ENCODE results near the gene RFTN1.

RFTN1 gene

GRCh38 chr3:16358336-16358735 lies 155.2 kb downstream of the RFTN1 start:
- no peak overlapping the region for H3K4me3 ChIP-seq (ENCODE audit: low read length)
- no peak for TF ChIP-seq CTCF (conservative IDR thresholded peaks at IDR 0.05; ENCODE audit: low read length)
- no peak for DNase-seq (ENCODE audit: low read depth)

- peak; percentile 40 for DNase-seq (ENCODE audit: low read depth)
- H3K4me3 ChIP-seq (ENCODE audit: low read length): no peak overlapping the region
- TF ChIP-seq CTCF (conservative IDR thresholded peaks at IDR 0.05; ENCODE audit: low read length): no peak; the same call in 1 of the 2 replicates
Observed at GRCh38 chr3:16357186-16358121, 156.0 kb downstream of the RFTN1 start.

- no peak for DNase-seq (ENCODE audit: low read depth)
- TF ChIP-seq CTCF (conservative IDR thresholded peaks at IDR 0.05; ENCODE audit: low read length): no peak
- no peak overlapping the region for H3K4me3 ChIP-seq (ENCODE audit: low read length)
Observed at GRCh38 chr3:16355828-16356227, 157.7 kb downstream of the RFTN1 start.

- no peak for TF ChIP-seq CTCF (conservative IDR thresholded peaks at IDR 0.05; ENCODE audit: low read length)
- no peak overlapping the region for H3K4me3 ChIP-seq (ENCODE audit: low read length)
- no peak for DNase-seq (ENCODE audit: low read depth)
Observed at GRCh38 chr3:16354291-16354690, 159.2 kb downstream of the RFTN1 start.

- no peak for DNase-seq (ENCODE audit: low read depth)
- H3K4me3 ChIP-seq (ENCODE audit: low read length): no peak overlapping the region
- TF ChIP-seq CTCF (conservative IDR thresholded peaks at IDR 0.05; ENCODE audit: low read length): no peak
Observed at GRCh38 chr3:16352428-16352827, 161.1 kb downstream of the RFTN1 start.

GRCh38 chr3:16350597-16351318 lies 162.7 kb downstream of the RFTN1 start:
- peak; percentile 72 for DNase-seq (ENCODE audit: low read depth)
- H3K4me3 ChIP-seq (ENCODE audit: low read length): no peak overlapping the region
- no peak for TF ChIP-seq CTCF (conservative IDR thresholded peaks at IDR 0.05; ENCODE audit: low read length)

Data from AG10803 (cell line).